HG03342 (cell line): ENCODE measurements around the gene CEND1.

Source experiments
- ATAC-seq: cut with Tn5 transposase; IDR thresholded peaks from one replicate; pipeline ENCODE4 v1.9.1; 2021; ENCODE audit warnings: mild to moderate bottlenecking, moderate library complexity; ENCODE audit not compliant: unreplicated experiment

CEND1 gene

DNA sequence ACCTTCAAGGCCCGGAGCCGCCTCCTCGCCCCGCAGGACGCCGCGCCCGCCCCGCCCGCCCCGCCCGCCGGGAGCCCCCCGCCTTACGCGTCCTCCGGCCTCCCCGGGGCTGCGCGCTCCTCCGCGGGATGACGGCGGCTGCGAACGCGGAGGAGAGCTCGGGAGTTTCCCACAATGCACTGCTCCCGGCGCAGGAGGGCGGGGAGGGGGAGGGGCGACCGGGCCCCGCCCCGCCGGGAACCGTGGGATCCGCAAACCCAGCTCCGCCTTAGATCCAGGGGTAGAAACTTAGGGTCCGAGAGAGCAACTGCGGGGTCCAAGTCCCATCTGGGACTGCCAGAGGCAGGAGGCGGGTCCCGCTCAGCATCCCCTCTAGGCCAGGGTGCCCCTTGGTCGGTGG lies at the start of gene CEND1:
Gene CEND1 (minus strand): TSS at position 148 of the 400 bp plus-strand sequence. CDS start 1,514 bp downstream, outside the sequence.
- no peak for ATAC-seq

GRCh38 chr11:839280-839623 lies 49.4 kb upstream of the CEND1 start:
- ATAC-seq = no peak

DNA sequence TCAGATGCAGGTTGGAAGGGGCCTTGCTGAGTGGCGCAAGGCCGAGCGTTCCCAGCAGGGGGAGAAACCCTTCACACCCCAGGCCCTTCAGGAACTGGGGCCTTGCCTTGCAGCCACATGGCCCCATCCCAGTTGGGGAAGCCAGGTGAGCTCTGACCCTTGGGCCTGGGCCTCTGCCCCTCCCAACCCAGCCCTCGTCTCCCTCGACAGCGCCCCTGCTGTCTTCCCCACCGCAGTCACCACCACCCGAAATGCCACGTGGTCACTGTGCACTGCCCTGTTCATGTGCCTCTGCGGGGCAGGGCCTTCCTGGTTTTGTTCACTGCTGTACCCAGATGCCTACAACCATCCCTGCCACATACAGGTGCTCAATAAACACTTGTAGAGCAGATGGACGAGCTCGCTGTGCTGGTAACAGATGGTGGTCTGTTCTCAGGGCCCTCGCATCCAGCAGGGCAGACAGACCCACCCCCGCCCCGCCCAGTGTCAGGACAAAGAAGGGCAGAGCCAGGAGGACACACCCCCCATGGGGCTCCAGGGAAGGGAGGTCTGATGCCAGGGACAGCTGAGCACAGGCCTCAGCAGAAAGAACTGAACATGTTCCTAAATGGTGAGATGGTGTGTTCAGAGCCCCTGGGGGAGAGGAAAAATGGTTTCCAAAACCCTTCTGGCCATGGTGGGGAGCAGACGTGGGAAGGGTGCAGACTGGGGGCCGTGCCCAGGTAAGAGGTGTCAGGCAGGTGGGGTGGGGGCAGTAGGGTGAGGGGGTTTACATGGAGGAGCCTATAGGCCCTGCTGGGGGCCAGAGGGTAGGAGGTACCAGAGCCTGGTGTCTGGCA lies 48.8 kb upstream of the CEND1 start:
- no peak for ATAC-seq

DNA sequence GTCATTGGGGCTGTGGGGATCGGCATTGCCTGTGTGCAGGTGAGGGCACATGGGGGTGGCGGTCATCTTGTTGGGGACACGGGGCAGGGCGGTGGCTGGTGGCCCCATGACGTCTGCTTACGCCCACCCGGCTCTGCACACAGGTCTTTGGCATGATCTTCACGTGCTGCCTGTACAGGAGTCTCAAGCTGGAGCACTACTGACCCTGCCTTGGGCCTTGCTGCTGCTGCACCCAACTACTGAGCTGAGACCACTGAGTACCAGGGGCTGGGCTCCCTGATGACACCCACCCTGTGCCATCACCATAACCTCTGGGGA lies 48.1 kb upstream of the CEND1 start:
- ATAC-seq = no peak

DNA sequence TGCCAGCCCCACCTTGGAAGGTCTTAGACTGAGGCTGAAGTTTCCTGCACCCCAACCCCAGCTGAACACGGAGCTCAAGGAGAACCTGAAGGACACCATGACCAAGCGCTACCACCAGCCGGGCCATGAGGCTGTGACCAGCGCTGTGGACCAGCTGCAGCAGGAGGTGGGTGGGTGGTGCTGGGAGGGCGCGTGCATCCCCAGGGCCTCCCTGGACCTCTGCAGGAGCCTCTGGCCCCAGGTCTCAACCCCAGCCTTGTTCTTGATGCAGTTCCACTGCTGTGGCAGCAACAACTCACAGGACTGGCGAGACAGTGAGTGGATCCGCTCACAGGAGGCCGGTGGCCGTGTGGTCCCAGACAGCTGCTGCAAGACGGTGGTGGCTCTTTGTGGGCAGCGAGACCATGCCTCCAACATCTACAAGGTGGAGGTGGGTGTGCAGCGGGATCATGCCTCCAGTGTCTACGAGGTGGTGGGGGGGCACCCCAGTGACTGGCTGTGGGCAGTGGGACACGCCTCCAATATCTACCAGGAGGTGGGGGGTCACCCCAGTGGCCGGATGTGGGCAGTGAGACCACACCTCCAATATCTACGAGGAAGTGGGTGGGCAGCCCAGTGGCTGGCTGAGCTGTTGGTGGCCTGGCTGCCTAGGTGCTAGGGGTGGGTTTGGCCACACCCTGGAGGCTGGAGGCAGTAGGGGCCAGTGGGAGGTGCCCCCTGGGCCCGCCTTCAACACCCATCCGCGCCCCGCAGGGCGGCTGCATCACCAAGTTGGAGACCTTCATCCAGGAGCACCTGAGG lies 47.5 kb upstream of the CEND1 start:
- no peak for ATAC-seq

DNA sequence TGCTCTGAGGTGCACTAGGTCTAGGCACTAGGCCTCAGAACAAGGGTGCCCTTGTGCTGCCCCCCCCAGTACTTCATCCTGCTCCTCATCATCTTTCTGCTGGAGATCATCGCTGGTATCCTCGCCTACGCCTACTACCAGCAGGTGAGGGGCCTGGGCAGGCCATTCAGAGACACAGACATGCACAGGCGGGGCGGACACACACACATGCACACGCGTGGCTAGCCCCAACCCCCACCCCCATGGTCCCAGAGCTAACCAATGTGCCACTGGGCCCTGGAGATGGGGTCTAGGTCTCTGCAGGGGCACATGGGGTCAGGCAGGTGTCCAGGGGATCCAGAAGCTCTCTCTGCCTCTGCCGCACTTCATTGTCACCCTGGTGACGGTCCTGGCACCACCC lies 46.8 kb upstream of the CEND1 start:
- no peak for ATAC-seq

GRCh38 chr11:836274-836673 lies 46.4 kb upstream of the CEND1 start:
- ATAC-seq = no peak

- ATAC-seq = no peak
Measured at GRCh38 chr11:834371-835316, 44.8 kb upstream of the CEND1 start.

GRCh38 chr11:833849-834311 lies 44.0 kb upstream of the CEND1 start:
- no peak for ATAC-seq

DNA sequence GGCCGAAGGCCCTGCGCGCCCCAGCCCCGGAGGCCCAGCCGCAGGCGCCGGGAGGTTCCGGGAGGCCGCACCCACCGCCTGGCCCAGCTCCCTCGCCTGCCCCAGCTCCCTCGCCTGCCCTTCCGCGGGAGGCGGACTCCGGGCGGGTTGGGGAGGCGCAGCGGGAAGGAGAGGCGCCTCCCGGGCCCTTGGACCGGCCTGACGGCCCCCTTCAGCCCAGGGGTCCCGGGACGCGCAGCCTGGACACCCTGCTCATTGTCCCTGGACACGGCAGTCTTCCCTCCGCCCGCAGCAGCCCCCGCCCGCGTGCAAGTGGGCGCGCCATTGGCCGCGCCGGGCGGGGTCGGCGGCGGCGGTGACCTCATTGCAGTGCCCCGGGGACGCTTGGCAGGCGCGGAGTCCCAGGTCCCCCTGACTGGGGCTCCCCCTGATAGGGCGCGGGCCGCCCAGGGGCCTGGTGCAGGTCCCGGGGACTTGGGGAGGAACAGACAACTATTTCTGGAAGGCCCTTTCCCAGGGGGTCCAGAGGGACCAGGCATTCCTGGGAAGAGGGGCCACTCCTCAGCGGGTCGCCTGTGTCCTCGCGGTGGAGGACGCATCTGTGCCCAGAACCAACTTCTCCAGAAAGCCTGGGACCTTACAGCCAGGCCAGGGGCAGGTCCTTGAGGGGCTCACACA lies 43.4 kb upstream of the CEND1 start:
- peak; percentile 21 for ATAC-seq

- ATAC-seq = peak; percentile 28
Measured at GRCh38 chr11:832529-833113, 42.7 kb upstream of the CEND1 start, which contains the start of gene CD151. CD151 (plus strand) TSS chr11:832952; CDS start chr11:836070, 3,118 bp downstream.

DNA sequence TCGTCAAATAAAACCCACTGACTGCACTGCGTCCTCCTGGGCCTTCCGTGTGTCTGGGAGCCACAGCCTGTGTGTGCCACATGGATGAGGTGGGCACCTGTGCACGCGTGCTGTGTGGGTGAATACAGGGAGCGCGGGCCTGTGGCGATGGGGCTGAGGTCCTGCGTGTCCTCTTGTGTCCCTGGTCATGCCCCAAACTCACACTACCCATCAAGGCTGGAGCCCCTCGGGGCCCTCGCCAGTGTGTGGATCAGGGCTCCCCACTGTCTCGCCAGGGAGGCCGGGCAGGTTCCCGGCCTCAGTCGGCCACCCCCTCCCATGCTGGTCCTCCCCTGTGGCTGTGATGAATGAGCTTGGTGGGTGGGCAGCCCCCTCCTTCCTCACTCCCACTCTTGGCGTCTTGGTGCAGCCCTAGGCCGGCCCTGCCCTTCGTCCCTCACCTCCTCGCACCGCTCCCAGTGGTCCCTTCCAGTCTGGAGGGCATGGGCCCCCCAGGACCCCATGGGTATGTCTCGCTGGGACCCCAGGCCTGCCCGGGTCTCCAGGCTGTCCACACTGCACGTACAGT lies 42.2 kb upstream of the CEND1 start:
- no peak for ATAC-seq

GRCh38 chr11:831118-831864 lies 41.4 kb upstream of the CEND1 start:
- no peak for ATAC-seq

DNA sequence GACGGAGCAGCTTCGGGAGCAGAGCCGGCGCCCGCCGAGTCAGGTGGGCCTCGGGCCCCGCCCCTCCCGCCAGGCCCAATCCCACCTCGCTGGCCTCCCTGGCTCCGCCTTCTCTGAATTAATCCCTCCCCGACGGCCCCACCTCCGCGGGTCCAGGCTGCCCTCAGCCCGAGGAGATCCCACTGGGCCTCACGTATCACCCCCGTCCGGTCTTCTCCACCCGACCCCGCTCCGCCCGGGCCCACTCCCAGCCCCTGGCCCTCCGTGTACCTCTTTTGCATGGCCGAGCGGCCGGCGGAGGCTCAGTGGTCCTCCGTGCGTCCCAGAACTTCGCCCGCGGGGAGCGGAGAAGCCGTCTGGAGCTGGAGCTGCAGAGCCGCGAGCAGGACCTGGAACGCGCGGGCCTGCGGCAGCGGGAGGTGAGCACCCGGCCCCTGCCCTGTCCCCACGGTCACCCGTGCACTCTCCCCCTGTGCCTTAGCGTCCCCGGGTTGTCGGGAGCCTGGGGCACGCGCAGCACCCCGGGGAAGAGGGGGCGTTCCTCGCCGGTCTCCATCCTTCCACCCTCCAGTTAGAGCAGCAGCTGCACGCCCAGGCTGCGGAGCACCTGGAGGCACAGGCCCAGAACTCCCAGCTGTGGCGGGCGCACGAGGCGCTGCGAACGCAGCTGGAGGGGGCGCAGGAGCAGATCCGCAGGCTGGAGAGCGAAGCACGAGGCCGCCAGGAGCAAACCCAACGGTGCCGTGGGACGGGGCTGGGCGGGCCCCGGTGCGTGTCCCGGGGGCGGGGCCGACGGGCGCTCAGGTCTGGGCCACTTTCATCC lies 40.6 kb upstream of the CEND1 start:
- no peak for ATAC-seq

DNA sequence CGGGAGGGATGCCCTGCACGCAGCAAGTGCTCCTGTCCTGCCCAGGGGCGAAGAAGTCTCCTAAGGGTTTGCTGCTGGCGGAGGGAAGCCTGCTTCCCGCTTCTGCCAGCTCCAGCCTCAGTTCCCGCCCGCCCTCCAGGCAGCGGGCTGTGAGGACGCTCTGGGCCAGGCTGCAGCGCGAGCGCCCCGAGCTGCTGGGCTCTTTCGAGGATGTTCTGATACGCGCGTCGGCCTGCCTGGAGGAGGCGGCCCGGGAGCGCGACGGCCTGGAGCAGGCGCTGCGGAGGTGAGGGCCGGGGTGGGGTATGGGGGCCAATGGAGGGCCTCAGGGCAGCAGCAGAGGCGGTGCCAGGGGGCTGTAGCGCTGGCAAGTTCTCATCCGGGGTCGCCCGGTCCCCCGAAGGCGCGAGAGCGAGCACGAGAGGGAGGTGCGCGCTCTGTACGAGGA lies 40.0 kb upstream of the CEND1 start:
- no peak for ATAC-seq

GRCh38 chr11:829176-829846 lies 39.4 kb upstream of the CEND1 start:
- ATAC-seq = no peak

GRCh38 chr11:828506-829175 lies 38.8 kb upstream of the CEND1 start:
- ATAC-seq = no peak
